Nephron progenitor cell (in vitro differentiated cells): ENCODE measurements around the gene NSUN7.
"Not testable (repeated sequence)": the region's sequence is repeated elsewhere in the genome, so short reads cannot be mapped to it uniquely, and the experiment has no call there.

ENCODE experiments used
- DNase-seq: peaks from one replicate; pipeline ENCODE4 v3.0.0; 2021
- H3K27ac Mint-ChIP-seq: 2 replicates; pipeline ENCODE4 v1.8.0; 2021; ENCODE audit warnings: mild to moderate bottlenecking, moderate library complexity, mixed read lengths
- H3K27me3 Mint-ChIP-seq: 2 replicates; pipeline ENCODE4 v1.8.0; 2021; ENCODE audit warnings: mild to moderate bottlenecking, low read depth, mixed read lengths; ENCODE audit not compliant: poor library complexity
- H3K36me3 Mint-ChIP-seq: 2 replicates; pipeline ENCODE4 v1.8.0; 2021; ENCODE audit warnings: low read depth, mixed read lengths
- H3K4me1 Mint-ChIP-seq: 2 replicates; pipeline ENCODE4 v1.8.0; 2021; ENCODE audit warnings: mixed read lengths
- H3K4me3 Mint-ChIP-seq: 2 replicates; pipeline ENCODE4 v1.8.0; 2021; ENCODE audit warnings: mild to moderate bottlenecking, moderate library complexity, mixed read lengths
- H3K9me3 Mint-ChIP-seq: 2 replicates; pipeline ENCODE4 v1.8.0; 2021; ENCODE audit warnings: mild to moderate bottlenecking, moderate library complexity, mixed read lengths
- CTCF ChIP-seq: fragments of 200-600 bp; sonication (generic); IDR thresholded peaks from 2 replicates; pipeline ENCODE4 v1.5.0; 2021; ENCODE audit warnings: antibody characterized with exemption

NSUN7 gene

GRCh38 chr4:40812386-40812785 is 62.6 kb downstream of the NSUN7 start:
- no peak overlapping the region for H3K4me3 Mint-ChIP-seq
- H3K27ac Mint-ChIP-seq: peak overlapping the region; percentile 48
- no peaks in the 10 kb centered on the region for H3K4me1 Mint-ChIP-seq
- H3K9me3 Mint-ChIP-seq: no peaks in the 10 kb centered on the region
- H3K27me3 Mint-ChIP-seq: no peaks in the 10 kb centered on the region
- DNase-seq: no peak
- TF ChIP-seq CTCF: no peak
- peaks cover 33% of the 10 kb centered on the region for H3K36me3 Mint-ChIP-seq

GRCh38 chr4:40812856-40813255 is 63.1 kb downstream of the NSUN7 start:
- no peaks in the 10 kb centered on the region for H3K4me1 Mint-ChIP-seq
- no peak for DNase-seq
- H3K4me3 Mint-ChIP-seq: no peak overlapping the region
- H3K36me3 Mint-ChIP-seq: peaks cover 37% of the 10 kb centered on the region
- TF ChIP-seq CTCF: no peak
- no peaks in the 10 kb centered on the region for H3K9me3 Mint-ChIP-seq
- no peaks in the 10 kb centered on the region for H3K27me3 Mint-ChIP-seq
- H3K27ac Mint-ChIP-seq: no peak overlapping the region

GRCh38 chr4:40817157-40817556 is 67.4 kb downstream of the NSUN7 start:
- not testable (repeated sequence) for H3K4me3 Mint-ChIP-seq, H3K27ac Mint-ChIP-seq, H3K9me3 Mint-ChIP-seq, H3K4me1 Mint-ChIP-seq, H3K27me3 Mint-ChIP-seq, DNase-seq
- peaks cover 60% of the 10 kb centered on the region for H3K36me3 Mint-ChIP-seq

GRCh38 chr4:40820101-40820500 is 70.3 kb downstream of the NSUN7 start:
- Mint-ChIP-seq H3K4me1 (peaks cover 6% of the 10 kb centered on the region), H3K27me3 (peaks cover 6% of the 10 kb centered on the region), H3K27ac (no peak overlapping the region), H3K9me3 (no peaks in the 10 kb centered on the region), H3K4me3 (no peak overlapping the region), H3K36me3 (peaks cover 70% of the 10 kb centered on the region)
- no peak for TF ChIP-seq CTCF
- DNase-seq: no peak

- DNase-seq: no peak
- TF ChIP-seq CTCF: no peak
- H3K4me1 Mint-ChIP-seq: peaks cover 15% of the 10 kb centered on the region
- H3K27ac Mint-ChIP-seq: no peak overlapping the region
- H3K9me3 Mint-ChIP-seq: no peaks in the 10 kb centered on the region
- peaks cover 6% of the 10 kb centered on the region for H3K27me3 Mint-ChIP-seq
- peaks cover 72% of the 10 kb centered on the region for H3K36me3 Mint-ChIP-seq
- H3K4me3 Mint-ChIP-seq: no peak overlapping the region
These were observed 72.8 kb downstream of the NSUN7 start for GRCh38 chr4:40822420-40823166.

GRCh38 chr4:40825014-40825838 is 75.5 kb downstream of the NSUN7 start:
- H3K27ac Mint-ChIP-seq: peak overlapping the region; percentile 82
- no peaks in the 10 kb centered on the region for H3K9me3 Mint-ChIP-seq
- H3K4me3 Mint-ChIP-seq: no peak overlapping the region
- peaks cover 9% of the 10 kb centered on the region for H3K27me3 Mint-ChIP-seq
- peaks cover 84% of the 10 kb centered on the region for H3K36me3 Mint-ChIP-seq
- DNase-seq: no peak
- H3K4me1 Mint-ChIP-seq: peaks cover 20% of the 10 kb centered on the region
- no peak for TF ChIP-seq CTCF
